Retinal pigment epithelial cell (primary cell): ENCODE data around the gene ANKS1B.

ENCODE experiments used
- DNase-seq: peaks from one replicate; pipeline ENCODE4 v3.0.0-alpha.2; 2010; ENCODE audit warnings: low read depth
- H3K4me3 ChIP-seq: 2 replicates; pipeline ENCODE4 v1.5.1; 2011; ENCODE audit warnings: mild to moderate bottlenecking, low read length, control low read depth, moderate library complexity
- CTCF ChIP-seq: conservative IDR thresholded peaks from 2 replicates; pipeline ENCODE4 v1.5.1; 2011; ENCODE audit warnings: low read depth, low read length, control low read depth, inconsistent platforms

ANKS1B gene

GRCh38 chr12:99200711-99201384 is 783.9 kb downstream of the ANKS1B start:
- no peak for DNase-seq

GRCh38 chr12:99195474-99195873 is 789.3 kb downstream of the ANKS1B start:
- no peak overlapping the region for H3K4me3 ChIP-seq
- no peak for TF ChIP-seq CTCF
- DNase-seq = no peak

More at GRCh38 chr12:99200711-99201384, 783.9 kb downstream of the ANKS1B start:
- TF ChIP-seq CTCF = no peak
- no peak overlapping the region for H3K4me3 ChIP-seq

- DNase-seq = no peak
- TF ChIP-seq CTCF = no peak
- no peak overlapping the region for H3K4me3 ChIP-seq
Measured at GRCh38 chr12:99192489-99192888, 792.2 kb downstream of the ANKS1B start.

GRCh38 chr12:99176871-99177270 is 807.9 kb downstream of the ANKS1B start:
- no peak overlapping the region for H3K4me3 ChIP-seq
- no peak for DNase-seq
- no peak for TF ChIP-seq CTCF

GRCh38 chr12:99170461-99170860 is 814.3 kb downstream of the ANKS1B start:
- no peak for TF ChIP-seq CTCF
- DNase-seq = no peak
- H3K4me3 ChIP-seq = no peak overlapping the region

GRCh38 chr12:99170037-99170436 is 814.7 kb downstream of the ANKS1B start:
- no peak for DNase-seq
- no peak for TF ChIP-seq CTCF
- no peak overlapping the region for H3K4me3 ChIP-seq

- TF ChIP-seq CTCF = no peak
- H3K4me3 ChIP-seq = no peak overlapping the region
- DNase-seq = peak; percentile 10
Measured at GRCh38 chr12:99157946-99158345, 826.8 kb downstream of the ANKS1B start.
